ENCODE data around the gene SEMA4D. TPM values are rescaled to one million over a fixed set of nuclear protein-coding genes. Genes with fewer than 3 reads are reported as not detected.
A peak's percentile ranks its signal among the peaks of the same experiment; 100 is the strongest.

Gene SEMA4D
- total RNA-seq, 1 donor from 2014 or later: 49.9 TPM

GRCh38 chr9:89364666-89365531, 133.0 kb downstream of the SEMA4D start:
- Histone ChIP-seq H3K27me3 (ENCODE audit: low read depth) (no peaks in the 10 kb centered on the region), H3K36me3 (peaks cover 34% of the 10 kb centered on the region), H3K27ac (no peak overlapping the region), H3K9me3 (no peaks in the 10 kb centered on the region), H3K4me3 (no peak overlapping the region), H3K4me1 (peaks cover 10% of the 10 kb centered on the region)
- ATAC-seq (no peak), DNase-seq (no peak)
- intact Hi-C loops (cut with DNase I): no loop called here
- TF ChIP-seq, protein P1, sequence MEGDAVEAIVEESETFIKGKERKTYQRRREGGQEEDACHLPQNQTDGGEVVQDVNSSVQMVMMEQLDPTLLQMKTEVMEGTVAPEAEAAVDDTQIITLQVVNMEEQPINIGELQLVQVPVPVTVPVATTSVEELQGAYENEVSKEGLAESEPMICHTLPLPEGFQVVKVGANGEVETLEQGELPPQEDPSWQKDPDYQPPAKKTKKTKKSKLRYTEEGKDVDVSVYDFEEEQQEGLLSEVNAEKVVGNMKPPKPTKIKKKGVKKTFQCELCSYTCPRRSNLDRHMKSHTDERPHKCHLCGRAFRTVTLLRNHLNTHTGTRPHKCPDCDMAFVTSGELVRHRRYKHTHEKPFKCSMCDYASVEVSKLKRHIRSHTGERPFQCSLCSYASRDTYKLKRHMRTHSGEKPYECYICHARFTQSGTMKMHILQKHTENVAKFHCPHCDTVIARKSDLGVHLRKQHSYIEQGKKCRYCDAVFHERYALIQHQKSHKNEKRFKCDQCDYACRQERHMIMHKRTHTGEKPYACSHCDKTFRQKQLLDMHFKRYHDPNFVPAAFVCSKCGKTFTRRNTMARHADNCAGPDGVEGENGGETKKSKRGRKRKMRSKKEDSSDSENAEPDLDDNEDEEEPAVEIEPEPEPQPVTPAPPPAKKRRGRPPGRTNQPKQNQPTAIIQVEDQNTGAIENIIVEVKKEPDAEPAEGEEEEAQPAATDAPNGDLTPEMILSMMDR (IDR thresholded peaks at IDR 0.05): no peak

DNA sequence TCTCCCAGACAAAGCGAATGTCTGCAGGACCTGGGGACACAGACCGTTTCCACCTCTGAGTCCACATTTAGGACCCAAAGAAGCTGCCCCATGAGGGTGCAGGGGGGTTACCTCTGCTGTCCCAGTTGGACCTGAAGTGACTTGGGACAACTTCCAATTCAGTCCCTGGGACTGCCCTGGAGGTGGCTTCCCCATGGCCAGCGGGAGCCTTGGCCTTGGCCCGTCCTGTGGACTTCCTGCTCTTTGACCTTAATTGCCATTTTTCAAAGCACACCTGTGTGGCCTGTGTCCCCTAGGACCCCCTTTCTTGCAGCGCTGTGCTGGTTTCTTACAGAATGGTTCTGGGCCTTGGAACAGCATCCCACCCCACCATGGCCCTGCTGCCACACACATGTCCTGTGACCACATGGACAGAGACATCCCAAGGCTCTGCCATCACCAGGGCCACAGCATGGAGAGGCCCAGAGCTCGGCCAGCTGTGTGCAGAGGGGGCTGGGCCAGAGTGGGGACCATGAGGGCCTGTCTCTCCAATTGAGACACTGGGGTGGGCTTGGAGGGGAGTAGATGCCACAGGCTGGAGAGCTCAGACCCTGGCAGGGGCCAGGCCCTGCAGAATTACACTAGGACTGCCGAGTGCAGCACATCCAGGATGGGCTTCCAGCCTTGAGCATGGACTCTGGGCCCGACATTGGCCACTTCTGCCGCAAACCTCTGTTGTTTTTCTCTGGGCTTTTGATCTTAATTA, 133.8 kb downstream of the SEMA4D start:
- DNase-seq (no peak), ATAC-seq (peak in 1 of 2 donors; percentile 3)
- Histone ChIP-seq H3K4me3 (no peak overlapping the region), H3K4me1 (peaks cover 15% of the 10 kb centered on the region), H3K27me3 (ENCODE audit: low read depth) (no peaks in the 10 kb centered on the region), H3K9me3 (no peaks in the 10 kb centered on the region), H3K27ac (no peak overlapping the region), H3K36me3 (peaks cover 42% of the 10 kb centered on the region)
- TF ChIP-seq, protein P1 (IDR thresholded peaks at IDR 0.05): no peak
- intact Hi-C loops (cut with DNase I): no loop called here

GRCh38 chr9:89363311-89363670, 134.6 kb downstream of the SEMA4D start:
- ATAC-seq: no peak
- H3K27me3 ChIP-seq (ENCODE audit: low read depth): no peaks in the 10 kb centered on the region
- no peak for DNase-seq
- peaks cover 50% of the 10 kb centered on the region for H3K36me3 ChIP-seq
- no peaks in the 10 kb centered on the region for H3K9me3 ChIP-seq
- intact Hi-C loops (cut with DNase I): no loop called here
- TF ChIP-seq, protein P1 (IDR thresholded peaks at IDR 0.05): no peak
- H3K27ac ChIP-seq: no peak overlapping the region
- H3K4me1 ChIP-seq: peaks cover 15% of the 10 kb centered on the region
- H3K4me3 ChIP-seq: no peak overlapping the region

DNA sequence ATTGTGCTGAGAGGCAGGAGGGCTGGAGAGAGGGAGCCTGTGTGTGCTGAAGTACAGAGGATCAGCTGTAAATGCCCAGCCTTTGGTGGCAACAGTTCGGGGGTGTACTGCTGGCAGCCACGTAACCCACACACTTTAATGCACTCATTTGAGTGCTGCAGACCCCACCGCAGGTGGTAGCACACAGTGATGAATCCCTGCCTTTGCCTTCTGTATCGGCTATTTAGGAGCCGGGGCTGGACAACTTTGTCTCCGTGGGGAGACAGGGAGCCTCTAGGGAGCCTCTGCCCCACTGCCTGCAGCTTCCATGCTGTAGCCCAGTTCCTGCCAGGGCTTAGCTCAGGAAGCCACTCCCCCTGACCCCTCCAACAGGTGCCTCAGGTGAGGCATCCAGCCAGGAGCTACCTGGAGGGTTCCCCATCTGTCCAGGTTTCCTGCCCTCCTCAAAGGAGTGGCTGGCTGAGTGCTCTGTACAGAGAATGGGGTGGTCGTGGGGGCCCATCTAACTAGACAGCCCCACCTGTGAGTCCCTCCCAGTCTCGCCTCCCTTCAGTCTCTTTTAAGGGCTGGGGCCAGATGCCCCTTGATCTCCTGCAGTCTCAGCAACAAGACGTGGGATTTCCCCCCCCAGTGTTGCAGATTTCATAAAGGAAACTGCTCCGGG, 135.1 kb downstream of the SEMA4D start:
- Histone ChIP-seq H3K36me3 (peaks cover 55% of the 10 kb centered on the region), H3K9me3 (no peaks in the 10 kb centered on the region), H3K4me1 (peaks cover 15% of the 10 kb centered on the region), H3K27me3 (ENCODE audit: low read depth) (no peaks in the 10 kb centered on the region), H3K4me3 (no peak overlapping the region), H3K27ac (no peak overlapping the region)
- DNase-seq (no peak), ATAC-seq (no peak)
- intact Hi-C loops (cut with DNase I): no loop called here
- TF ChIP-seq, protein P1 (IDR thresholded peaks at IDR 0.05): no peak

DNA sequence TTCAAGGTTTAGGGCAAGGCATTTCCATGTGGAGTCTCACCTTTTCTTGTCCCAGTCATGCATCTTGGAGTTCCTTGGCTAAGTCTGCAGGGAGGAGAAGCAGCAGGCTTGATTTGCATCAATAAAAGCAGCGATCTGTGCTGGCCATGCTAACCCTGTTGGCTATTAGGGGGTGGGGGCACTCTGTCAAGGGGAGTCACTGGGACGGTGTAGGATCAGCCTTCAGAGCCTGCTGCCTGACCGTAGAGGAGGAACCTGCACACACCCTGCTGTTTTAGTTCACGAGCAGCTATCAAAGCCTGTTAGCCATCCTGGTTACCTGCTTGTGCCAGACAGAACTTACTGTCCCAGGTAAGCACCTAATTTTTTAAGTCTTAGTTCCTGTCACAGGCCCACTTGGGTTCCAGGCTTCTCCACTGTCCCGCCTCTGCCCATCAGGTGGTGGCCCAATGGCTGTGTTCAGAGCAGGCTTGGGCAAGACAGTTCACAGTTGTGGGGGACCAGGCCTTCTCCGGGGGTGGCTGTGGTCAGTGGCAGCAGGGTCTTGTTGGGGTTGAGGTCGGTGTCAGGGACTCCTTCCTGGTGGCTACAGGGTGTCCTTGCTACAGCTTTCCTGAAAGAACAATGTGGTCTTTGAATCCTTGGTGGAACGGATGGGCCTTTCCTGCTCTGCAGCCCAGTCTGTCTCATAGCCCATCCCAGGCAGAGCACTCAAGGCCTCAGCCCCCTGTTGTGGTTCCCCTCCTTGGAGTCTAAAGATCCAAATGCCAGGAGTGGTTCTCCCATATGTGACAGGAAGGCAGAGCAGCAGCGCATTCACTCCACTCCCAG, 135.9 kb downstream of the SEMA4D start:
- intact Hi-C loops (cut with DNase I): no loop called here
- H3K36me3 ChIP-seq: peaks cover 63% of the 10 kb centered on the region
- H3K27me3 ChIP-seq (ENCODE audit: low read depth): no peaks in the 10 kb centered on the region
- no peak for ATAC-seq
- TF ChIP-seq, protein P1 (IDR thresholded peaks at IDR 0.05): no peak
- DNase-seq: no peak
- H3K4me3 ChIP-seq: no peak overlapping the region
- H3K9me3 ChIP-seq: no peaks in the 10 kb centered on the region
- H3K27ac ChIP-seq: no peak overlapping the region
- peaks cover 15% of the 10 kb centered on the region for H3K4me1 ChIP-seq
